Mesothelial cell of epicardium (in vitro differentiated cells): ENCODE measurements around the gene TCF4. TPM values are rescaled to one million over a fixed set of nuclear protein-coding genes. Genes with fewer than 3 reads are reported as not detected.
A peak's percentile ranks its signal among the peaks of the same experiment; 100 is the strongest.

Source experiments
- DNase-seq, 2 experiments: peaks; one replicate each; pipeline ENCODE4 v3.0.0; 2021; ENCODE audit warnings: low spot score in 2 of 2; ENCODE audit not compliant: unreplicated experiment in 2 of 2
- H3K27ac Mint-ChIP-seq: 2 replicates; pipeline ENCODE4 v1.8.0; 2021; ENCODE audit warnings: mixed read lengths
- H3K27me3 Mint-ChIP-seq: 2 replicates; pipeline ENCODE4 v1.8.0; 2021; ENCODE audit warnings: low read depth, mixed read lengths
- H3K36me3 Mint-ChIP-seq: 2 replicates; pipeline ENCODE4 v1.8.0; 2021; ENCODE audit warnings: mixed read lengths
- H3K4me1 Mint-ChIP-seq: 2 replicates; pipeline ENCODE4 v1.8.0; 2021; ENCODE audit warnings: mixed read lengths
- H3K4me3 Mint-ChIP-seq: 2 replicates; pipeline ENCODE4 v1.8.0; 2021; ENCODE audit warnings: mild to moderate bottlenecking, moderate library complexity, mixed read lengths
- H3K9me3 Mint-ChIP-seq: 2 replicates; pipeline ENCODE4 v1.8.0; 2021; ENCODE audit warnings: mixed read lengths
- CTCF ChIP-seq: fragments of 200-600 bp; sonication (generic); IDR thresholded peaks from one replicate; pipeline ENCODE4 v1.5.0; 2021; ENCODE audit warnings: antibody characterized with exemption; ENCODE audit not compliant: unreplicated experiment
- total RNA-seq: library from RNA; stranded (reverse); gene quantifications from 3 replicates; pipeline ENCODE4 v1.2.1, GENCODE V29; 2021

The TCF4 gene
- total RNA-seq, 1 donor from 2014 or later: 224 TPM

- Mint-ChIP-seq H3K27ac (no peak overlapping the region), H3K4me1 (peaks cover 4% of the 10 kb centered on the region), H3K27me3 (no peaks in the 10 kb centered on the region), H3K9me3 (peaks cover 11% of the 10 kb centered on the region), H3K36me3 (peaks cover 15% of the 10 kb centered on the region), H3K4me3 (no peak overlapping the region)
- no peak for TF ChIP-seq CTCF
- no peak for DNase-seq
These were observed 227.9 kb downstream of the TCF4 start for GRCh38 chr18:55360061-55360460.

- H3K9me3 Mint-ChIP-seq: peaks cover 11% of the 10 kb centered on the region
- H3K4me3 Mint-ChIP-seq: no peak overlapping the region
- H3K27me3 Mint-ChIP-seq: no peaks in the 10 kb centered on the region
- H3K27ac Mint-ChIP-seq: no peak overlapping the region
- TF ChIP-seq CTCF: no peak
- DNase-seq: no peak
- peaks cover 29% of the 10 kb centered on the region for H3K4me1 Mint-ChIP-seq
- H3K36me3 Mint-ChIP-seq: peaks cover 13% of the 10 kb centered on the region
These were observed 231.2 kb downstream of the TCF4 start for GRCh38 chr18:55356815-55357214.

GRCh38 chr18:55355223-55355622, 232.8 kb downstream of the TCF4 start:
- Mint-ChIP-seq H3K27me3 (no peaks in the 10 kb centered on the region), H3K36me3 (peaks cover 5% of the 10 kb centered on the region), H3K9me3 (peaks cover 2% of the 10 kb centered on the region), H3K27ac (peak overlapping the region; percentile 37), H3K4me3 (no peak overlapping the region), H3K4me1 (peaks cover 42% of the 10 kb centered on the region)
- no peak for DNase-seq
- no peak for TF ChIP-seq CTCF

- no peak for DNase-seq
- Mint-ChIP-seq H3K27me3 (no peaks in the 10 kb centered on the region), H3K36me3 (peaks cover 5% of the 10 kb centered on the region), H3K4me3 (no peak overlapping the region), H3K4me1 (peaks cover 46% of the 10 kb centered on the region), H3K27ac (peak overlapping the region; percentile 44), H3K9me3 (no peaks in the 10 kb centered on the region)
- TF ChIP-seq CTCF: no peak
These were observed 233.2 kb downstream of the TCF4 start for GRCh38 chr18:55354795-55355194.

GRCh38 chr18:55353806-55354205, 234.2 kb downstream of the TCF4 start:
- DNase-seq: no peak
- no peak overlapping the region for H3K27ac Mint-ChIP-seq
- H3K4me1 Mint-ChIP-seq: peaks cover 50% of the 10 kb centered on the region

More at GRCh38 chr18:55353806-55354205, 234.2 kb downstream of the TCF4 start:
- Mint-ChIP-seq H3K36me3 (peaks cover 3% of the 10 kb centered on the region), H3K27me3 (no peaks in the 10 kb centered on the region), H3K9me3 (no peaks in the 10 kb centered on the region), H3K4me3 (no peak overlapping the region)
- no peak for TF ChIP-seq CTCF
